Stimulated activated CD4-positive, alpha-beta T cell treated with anti-CD3 and anti-CD28 coated beads, Interleukin-4, amount 100 ng/mL, for 1 hour (primary cell): Measurements from ENCODE around the gene AFF3.

Source experiments
- DNase-seq: peaks from one replicate; pipeline ENCODE4 v3.0.0-alpha.2; 2020

Gene AFF3

DNA sequence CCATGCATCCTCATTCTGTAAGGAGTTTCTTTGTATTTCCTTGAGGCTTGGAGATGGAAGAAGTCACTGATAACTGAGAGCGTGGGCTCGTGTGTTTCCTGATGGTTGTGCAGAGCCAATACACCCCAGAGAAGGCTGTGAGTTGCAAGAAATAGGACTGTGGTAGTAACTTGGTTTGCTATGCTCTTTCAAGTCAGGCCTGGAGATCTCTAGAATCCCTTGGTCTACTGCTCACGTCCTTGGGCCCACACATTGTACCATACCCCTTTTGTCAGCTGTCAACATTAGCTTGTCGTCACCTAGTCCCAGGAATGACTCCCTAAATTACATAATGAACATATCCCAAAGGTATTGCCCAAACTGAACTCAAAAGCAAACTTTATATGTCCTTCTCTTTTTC, 414.2 kb downstream of the AFF3 start:
- no peak for DNase-seq

DNA sequence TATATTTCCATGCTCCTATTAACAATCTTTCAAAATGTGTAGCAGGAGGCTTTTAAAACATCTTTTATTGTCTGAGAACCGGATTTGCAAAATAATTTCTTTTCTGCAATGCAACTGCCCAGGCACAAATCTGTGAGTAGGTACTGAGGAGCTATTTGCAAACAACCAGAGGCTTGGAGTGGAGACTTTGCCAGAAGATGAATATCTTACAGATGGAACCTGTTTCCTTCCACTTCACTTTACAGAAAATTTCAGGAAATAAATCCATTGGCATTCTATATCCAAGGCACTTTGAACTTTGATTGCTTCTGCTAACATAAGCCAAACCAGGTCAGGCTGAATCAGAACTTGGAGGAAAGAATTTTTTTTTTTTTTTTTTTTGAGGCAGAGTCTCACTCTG, 415.2 kb downstream of the AFF3 start:
- DNase-seq = no peak

DNA sequence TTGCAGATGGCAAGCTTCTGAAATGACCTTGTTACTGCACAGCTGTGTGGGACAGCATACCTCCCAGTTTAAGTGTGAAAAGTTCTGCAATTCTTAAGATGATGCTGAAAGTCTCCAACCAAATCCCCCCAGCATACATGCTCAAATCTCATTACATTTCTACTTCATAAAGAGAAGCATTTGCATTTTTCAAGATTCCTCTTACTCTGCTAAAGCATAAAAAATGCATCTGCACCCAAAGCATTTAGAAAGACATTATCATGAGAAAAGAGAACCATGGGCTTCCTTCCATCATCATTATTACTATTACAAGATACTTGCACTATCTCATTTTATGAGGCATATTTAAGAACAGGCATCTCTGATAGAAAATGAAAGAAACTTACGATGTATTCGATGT, 415.7 kb downstream of the AFF3 start:
- DNase-seq = no peak

- DNase-seq = no peak
These were observed 416.6 kb downstream of the AFF3 start for GRCh38 chr2:99725820-99726219.

- no peak for DNase-seq
These were observed 419.9 kb downstream of the AFF3 start for GRCh38 chr2:99722476-99722875.

DNA sequence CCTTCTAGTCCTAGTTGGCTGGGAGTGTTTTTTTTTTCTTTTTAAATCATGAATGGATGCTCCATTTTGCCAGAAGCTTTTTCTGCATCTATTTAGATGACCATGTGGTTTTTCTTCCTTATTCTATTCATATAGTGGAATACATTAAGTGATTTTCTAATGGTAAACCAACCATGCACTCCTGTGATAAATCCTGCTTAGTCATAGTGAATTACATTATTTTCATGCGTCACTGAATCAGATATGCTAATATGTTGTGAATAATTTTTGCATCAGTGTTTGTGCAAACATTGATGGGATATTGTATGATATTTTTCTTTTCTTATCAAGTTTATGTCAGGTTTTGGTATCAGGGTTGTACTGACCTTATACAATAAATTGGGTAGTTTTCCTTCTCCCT, 423.3 kb downstream of the AFF3 start:
- DNase-seq = no peak

- DNase-seq = no peak
These were observed 426.4 kb downstream of the AFF3 start for GRCh38 chr2:99715956-99716355.

DNA sequence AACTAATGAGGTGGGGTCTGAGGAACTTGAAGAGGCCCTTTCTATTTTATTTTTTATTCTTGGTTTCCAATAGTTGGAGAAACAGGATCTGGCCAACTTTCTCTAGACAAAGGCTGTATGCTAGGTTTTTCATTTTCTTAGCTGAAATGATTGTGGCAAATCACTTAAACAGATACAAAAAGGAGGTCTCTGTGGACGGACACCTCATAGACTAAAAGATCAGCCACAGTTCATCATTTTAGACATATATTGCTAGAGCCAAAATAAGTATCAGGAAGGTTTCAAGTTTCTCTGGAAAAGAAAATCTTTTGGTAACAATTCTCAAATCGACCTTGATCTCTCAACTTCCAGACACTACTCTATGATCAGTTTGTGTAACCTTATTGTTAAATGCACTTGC, 428.0 kb downstream of the AFF3 start:
- no peak for DNase-seq

DNA sequence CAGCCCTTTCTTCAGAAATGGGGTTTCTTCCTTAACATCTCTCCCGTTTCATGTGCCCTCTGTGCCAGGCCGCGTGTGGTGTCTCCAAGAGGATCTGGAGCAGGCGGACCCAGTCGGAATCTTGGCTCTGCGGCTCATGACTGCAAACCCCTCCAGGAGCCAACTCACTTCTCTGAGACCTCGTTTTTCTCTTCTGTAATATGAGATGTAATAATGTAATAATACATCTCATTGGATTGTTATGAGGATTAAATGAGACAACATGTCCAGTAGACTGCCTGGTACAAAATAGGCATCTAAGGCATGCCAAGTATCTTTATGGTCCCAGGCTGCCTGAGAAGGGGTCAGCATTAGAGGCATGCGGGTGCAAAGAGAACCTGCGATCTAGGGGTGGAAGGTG, 431.2 kb downstream of the AFF3 start:
- DNase-seq = no peak

DNA sequence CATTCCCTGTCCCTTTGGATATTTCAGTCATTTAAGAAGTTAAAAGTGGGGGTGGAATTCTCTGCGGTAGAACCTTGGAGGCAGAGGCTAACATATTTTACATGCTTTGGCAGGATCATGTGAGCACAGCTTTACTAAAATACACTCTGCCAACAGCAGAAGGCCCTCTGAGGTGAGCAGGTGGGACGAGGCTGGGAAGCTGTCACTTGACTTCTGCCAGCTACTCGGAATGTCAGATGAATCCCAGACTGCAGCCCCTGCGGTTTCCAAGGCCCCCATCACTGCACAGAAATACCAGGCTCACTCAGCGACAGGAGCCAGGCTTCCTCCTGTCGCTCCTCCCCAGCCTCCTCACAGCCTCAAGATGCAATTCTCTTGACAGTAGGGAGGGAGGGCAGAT, 431.7 kb downstream of the AFF3 start:
- no peak for DNase-seq

DNA sequence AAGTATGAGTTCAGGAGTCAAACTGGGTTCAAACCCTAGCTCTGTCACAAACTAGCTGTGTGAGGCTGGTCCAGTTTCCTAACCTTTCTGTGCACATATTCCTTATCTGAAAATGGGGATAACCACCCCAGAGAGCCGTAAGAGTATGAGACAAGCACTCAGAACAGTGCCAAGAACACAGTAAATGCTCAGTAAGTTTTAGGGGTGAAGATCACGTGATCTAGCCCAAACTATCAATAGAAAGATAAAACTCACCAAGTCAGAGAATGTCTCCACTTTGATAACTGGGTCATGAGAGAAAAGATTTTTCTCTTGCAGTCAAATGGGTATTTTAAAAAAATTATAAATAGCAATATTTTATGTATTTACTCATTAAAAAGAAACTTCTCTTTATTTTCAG, 433.2 kb downstream of the AFF3 start:
- DNase-seq = no peak

DNA sequence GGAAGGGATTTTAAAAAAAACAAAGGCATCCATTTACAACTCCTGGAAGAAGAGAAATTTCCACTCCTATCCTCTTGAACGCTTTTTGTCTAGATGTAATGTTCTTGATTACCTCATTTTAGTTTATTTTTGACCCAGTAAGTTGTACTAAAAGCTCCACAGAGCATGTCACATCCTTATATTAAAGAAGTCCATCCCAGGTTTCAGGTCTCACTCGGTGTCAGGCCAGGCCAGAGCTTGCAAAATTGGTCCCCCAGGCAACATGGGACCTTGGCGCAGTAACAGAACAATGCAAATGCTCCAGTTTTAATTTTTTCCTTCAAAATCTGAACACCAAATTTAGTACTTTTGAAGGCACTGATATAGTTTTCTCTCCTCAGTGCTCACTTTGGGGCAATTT, 434.2 kb downstream of the AFF3 start:
- DNase-seq = no peak

DNA sequence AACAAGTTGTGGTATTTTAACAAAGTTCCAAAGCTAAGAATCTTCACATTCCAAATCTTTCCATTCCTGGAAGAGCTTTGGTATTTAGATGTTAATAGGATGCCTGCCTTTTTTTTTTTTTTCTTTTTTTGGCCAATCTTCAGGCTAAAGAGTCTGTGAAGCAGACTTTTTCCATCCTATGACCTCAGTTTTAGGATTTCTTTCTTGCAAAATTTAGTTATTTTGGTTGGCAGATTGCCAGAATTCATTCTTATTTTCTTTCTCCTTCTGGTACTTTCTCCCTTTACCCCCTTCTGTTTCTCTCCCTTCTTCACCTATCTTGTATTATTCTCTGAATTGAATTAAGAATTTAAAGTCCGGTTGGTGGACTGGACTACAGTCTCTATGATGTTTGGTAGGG, 434.8 kb downstream of the AFF3 start:
- DNase-seq = no peak

DNA sequence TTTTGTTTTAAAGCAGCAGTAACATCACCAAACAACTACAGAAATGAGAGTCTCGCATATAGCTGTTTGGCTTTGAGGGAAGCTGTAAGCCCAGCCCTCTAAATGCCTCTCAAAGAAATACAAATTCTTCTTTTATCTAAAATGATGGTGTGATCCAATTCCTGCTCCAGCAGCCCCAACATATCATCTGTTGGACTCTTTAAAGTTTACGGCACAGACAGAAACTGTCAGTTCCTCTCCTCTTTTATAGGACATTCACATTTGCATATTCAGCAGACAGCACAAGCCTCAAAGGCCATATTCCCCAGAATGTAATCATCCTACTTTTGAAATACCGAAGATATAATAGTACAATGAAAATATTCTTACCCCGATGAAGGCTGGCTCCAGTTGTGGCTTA, 435.7 kb downstream of the AFF3 start:
- no peak for DNase-seq

DNA sequence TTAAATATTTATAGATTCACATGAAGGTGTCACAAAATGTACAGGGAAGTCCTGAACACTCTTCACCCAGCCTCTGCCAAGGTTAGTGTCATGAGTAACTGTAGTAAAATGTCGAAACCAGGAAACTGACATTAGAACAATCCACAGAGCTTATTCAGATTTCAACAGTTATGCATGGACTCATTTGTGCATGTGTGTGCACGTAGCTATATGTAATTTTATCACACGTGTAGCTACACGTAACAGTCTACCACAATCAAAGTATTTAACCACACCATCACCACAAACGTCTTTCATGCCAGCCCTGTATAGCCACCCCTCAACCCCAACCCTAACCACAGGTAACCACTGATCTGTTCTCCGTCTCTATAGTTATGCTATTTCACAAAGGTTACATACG, 440.9 kb downstream of the AFF3 start:
- DNase-seq = no peak

DNA sequence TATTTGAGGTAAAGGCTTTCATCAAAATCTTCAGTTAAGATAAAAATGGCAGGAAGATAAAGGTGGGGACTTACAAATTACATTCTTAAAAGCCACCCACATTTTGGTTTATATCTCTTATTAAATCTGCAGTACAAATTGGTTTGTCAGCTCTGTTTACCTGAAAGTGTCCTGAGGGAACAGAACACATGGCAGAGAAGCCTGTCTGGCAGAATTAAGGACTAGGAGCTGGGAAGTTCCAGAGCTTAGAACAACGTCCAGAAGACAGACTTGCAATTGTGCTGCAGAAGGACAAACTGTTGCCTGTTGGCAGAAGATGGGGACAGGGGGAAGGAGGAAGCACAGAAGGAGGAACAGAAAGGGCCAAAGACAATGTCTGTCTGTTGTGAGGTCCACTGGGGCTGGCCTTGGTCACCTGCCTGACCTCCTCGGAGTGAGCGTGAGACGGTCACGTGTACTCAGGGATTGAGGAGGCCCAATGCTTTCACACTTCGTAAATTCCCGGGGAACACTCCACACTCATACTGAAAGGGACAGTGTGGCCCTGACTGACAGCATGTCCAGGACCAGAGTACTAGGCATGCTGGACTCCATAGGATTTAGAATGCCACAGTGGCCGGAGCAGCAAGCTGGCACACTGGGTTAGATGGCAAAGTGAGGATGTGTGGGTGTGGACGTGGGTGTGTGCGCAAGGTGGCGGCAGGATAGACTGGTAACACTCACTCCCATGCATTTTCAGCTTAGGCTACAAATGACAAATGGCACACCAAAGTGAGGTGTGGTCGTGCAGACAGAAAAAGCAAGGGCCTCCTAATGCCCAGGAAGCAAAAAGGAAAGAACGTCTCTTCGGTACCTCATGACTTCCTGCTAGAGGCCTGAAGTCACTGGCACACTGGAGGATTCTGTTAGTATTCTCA, 441.6 kb downstream of the AFF3 start:
- DNase-seq = no peak

DNA sequence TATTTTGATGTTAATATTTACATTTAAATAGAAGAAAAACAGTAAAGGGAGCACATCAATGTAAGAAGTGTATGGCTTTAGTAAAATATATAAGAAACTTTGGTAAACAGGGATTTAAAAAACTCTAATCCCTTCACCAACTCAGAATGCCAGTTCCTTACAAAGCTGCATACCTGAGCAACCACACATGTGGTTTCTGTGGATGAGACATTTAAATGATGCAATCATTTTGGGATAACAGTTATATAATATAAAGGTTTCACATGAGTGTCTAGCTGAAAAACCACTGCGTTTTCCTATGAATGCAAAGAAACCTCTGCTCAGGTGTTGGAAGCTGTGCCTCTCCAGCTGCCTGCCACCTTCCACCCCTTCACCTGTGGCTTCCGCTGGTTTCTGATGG, 443.5 kb downstream of the AFF3 start:
- DNase-seq = no peak

- no peak for DNase-seq
These were observed 444.4 kb downstream of the AFF3 start for GRCh38 chr2:99697811-99698568.

DNA sequence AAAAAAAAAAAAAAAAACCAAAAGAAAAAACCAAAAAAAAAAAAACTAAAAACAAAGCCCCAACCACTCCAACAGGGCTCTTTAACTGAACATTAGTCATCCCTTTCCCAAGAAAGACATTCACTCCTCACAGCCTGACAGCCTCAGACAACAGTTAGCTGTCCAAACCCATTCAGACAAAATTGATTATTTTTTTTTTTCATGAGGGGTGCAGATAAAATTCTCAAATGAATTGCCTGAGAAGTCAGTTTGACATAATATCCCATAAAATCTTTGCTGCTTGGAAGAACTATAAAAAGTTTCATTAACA, 446.5 kb downstream of the AFF3 start:
- DNase-seq = no peak

DNA sequence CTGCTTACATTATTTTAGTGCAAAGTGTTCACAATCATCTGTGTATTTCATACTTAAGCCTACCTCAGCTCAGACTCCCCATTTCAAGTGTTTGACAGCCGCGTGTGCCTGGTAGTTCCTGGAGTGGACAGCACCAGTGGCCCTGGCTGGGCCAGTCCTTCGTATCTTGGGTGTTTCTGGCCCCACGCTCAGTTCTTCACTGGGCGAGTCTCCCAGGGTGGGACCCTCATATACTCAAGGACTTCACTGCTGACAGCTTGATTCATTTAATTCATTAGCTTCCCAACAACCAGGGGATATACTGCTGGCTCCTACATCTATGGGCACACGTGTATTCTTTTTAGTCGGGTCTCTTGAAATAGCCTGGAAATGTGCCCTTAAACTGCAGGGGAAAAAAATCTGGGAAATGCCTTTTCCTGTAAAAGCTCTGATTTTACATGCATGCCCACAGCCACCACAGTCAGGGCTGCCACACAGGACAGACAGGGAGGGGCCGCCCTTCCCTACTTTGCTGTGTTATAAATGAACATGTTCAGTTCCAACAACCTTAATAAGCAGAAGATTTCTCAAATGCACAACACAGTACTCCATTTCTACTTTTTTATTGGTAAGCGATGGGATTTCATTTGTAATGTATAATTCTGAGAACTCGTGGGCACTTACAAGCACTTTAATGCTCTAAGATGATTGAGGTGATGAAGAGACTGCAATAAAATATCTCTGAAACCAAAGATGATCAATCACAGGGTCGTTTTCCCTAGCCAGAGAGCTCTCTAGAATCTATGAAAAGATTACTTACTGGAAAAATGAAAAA, 447.1 kb downstream of the AFF3 start:
- no peak for DNase-seq

GRCh38 chr2:99694331-99694730, 448.1 kb downstream of the AFF3 start:
- DNase-seq = no peak

- no peak for DNase-seq
These were observed 449.6 kb downstream of the AFF3 start for GRCh38 chr2:99692785-99693184.

DNA sequence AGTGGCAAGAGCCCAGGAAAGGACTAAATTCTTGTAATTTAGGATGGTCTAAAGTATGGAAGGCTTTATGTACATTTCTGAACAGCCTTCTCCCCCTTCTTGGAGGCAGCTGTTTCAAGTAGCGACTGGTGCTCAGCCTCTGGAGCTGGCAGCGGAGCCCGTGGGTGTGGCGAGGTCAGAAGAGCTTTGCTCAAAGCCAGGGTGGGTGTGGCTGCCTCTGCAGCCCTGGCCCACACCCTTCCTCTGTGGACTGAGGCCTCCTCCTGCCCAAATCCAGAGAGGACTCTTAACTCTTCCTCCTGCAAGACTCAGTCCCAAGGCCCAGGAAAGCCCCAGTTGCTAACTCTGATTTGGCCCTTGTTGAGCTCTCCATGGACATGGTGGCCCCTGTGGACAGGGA, 450.5 kb downstream of the AFF3 start:
- no peak for DNase-seq
